Activated T-cell treated with anti-CD3 and anti-CD28 coated beads, Interleukin-2, amount 50 U/mL, for 1 hour (primary cell): ENCODE results near the gene C2orf42.
"Not testable (repeated sequence)": the region's sequence is repeated elsewhere in the genome, so short reads cannot be mapped to it uniquely, and the experiment has no call there.

Source experiments
- DNase-seq: peaks from one replicate; pipeline ENCODE4 v3.0.0-alpha.2; 2020

Gene C2orf42

DNA sequence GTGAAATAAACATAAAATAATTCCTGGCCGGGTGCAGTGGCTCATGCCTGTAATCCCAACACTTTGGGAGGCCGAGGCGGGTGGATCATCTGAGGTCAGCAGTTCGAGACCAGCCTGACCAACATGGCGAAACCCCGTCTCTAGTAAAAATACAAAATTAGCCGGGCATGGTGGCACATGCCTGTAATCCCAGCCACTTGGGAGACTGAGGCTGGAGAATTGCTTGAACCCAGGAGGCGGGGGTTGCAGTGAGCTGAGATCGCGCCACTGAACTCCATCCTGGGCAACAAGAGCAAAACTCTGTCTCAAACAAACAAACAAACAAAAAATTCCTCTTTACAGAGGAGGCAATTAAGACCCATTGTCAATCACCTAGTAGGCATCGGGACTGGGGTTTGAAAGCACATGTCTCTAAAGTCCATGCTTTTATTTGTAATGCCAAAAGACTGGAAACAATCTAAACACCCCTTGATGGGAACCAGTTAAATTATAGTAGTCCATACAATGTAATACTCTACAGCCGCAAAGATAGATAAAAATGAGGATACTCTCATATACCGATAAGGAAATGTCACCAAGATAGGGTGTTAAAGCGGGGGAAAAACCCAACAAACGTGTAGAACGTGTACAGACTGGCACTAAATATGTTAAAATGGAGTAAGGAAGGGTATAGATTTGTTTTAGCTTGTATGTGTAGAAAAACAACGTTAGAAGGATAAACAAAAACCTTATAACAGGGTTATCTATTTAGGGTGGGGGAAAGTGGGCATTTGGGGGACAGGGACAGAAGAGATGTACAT is 59.3 kb downstream of the C2orf42 start:
- DNase-seq = not testable (repeated sequence)

- DNase-seq = no peak
These were observed 62.8 kb downstream of the C2orf42 start for GRCh38 chr2:70128005-70128404.

- no peak for DNase-seq
These were observed 64.4 kb downstream of the C2orf42 start for GRCh38 chr2:70126413-70126812.

DNA sequence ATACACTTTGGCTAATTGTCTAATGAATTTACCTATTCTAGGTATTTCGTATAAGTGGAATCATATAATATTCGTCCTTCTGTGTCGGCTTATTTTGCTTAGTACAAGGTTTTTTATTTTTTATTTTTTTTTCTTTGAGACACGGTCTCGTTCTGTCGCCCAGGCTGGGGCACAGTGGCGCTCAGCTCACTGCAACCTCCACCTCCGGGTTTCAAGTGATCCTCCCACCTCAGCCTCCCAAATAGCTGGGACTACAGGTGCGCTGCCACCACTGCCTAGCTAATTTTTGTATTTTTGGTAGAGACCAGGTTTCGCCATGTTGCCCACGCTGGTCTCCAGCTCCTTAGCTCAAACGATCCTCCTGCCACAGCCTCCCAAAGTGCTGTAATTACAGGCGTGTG is 65.3 kb downstream of the C2orf42 start:
- peak; percentile 35 for DNase-seq

GRCh38 chr2:70124983-70125480 is 65.8 kb downstream of the C2orf42 start:
- DNase-seq = peak; percentile 77

DNA sequence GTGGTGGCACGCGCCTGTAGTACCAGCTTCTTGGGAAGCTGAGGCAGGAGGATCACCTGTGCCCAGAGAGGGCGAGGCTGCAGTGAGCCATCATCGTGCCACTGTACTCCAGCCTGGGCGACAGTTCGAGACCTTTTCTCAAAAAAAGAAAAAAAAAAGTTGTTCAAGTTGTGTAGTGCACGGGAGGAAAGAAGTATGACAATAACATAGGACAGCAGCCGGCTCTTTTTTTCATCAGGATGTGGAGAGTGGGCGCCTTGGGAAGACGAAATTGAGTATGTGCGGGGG is 67.0 kb downstream of the C2orf42 start:
- DNase-seq = no peak

DNA sequence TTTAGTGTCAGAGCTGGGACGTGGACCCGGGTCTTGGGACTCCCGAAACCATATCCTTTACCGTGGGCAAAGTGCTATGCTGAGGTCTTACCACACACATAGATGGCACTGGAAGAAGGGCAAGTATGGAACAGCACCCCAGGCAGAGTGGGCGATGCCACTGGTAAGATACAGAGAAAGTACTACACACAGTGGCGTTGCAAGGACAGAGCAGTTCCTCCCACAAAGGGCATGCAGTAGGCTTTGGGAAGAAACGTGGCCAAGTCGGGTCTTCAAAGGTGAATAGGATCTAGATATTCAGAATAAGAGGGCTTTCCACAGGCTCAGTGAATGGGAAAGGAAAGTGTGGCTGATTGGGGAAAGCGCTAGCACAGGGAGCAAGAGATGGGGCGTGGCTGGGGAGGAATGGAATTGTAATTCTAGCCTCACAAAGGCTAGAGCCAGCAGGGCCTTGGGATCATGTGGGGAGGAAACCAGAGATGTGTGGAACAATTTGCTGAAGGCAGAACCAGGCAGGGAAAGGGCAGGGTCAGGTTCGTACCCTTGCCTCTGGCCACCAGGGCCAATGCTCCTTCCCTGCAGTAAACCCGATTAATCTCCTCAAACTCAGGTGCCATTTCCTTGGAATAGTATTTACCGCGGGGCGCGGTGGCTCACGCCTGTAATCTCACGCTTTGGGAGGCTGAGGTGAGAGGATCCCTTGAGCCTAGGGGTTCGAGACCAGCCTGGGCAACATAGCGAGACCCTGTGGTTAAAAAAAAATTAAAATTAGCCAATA is 67.6 kb downstream of the C2orf42 start:
- DNase-seq = peak; percentile 19

- DNase-seq = no peak
These were observed 68.3 kb downstream of the C2orf42 start for GRCh38 chr2:70122470-70122869.

- DNase-seq = no peak
These were observed 69.0 kb downstream of the C2orf42 start for GRCh38 chr2:70121627-70122372.

- no peak for DNase-seq
These were observed 71.9 kb downstream of the C2orf42 start for GRCh38 chr2:70118798-70119454.

DNA sequence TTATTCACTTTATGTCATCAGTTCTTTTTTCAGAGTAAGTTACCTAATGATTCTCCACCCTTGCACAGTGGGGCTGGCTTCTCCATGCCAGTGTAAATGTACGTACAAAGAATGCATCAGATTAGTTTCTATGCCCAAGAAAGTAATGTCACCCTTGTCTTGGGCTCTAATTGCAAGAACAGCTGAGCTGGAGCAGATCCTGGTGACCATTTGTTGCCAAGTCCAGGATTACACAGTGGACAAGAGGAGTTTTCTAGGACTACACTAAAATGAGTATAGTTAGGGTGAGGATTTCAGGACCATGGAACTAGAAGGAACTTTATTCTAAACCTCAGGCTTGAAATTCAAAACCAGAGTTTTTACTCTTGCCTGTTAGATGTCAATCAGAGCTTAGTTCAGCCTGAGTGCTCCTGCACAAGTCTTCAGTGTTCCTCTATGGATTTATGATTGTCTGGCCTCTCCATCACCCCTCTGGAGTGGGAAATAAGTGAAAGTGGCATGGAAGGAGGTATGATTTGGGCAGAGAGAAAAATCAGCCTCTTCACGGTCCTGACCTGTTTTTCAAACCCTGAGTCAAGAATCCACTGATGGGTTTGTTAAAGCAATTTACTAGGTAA is 73.8 kb downstream of the C2orf42 start:
- no peak for DNase-seq

- no peak for DNase-seq
These were observed 75.0 kb downstream of the C2orf42 start for GRCh38 chr2:70115646-70116442.

- DNase-seq = no peak
These were observed 77.3 kb downstream of the C2orf42 start for GRCh38 chr2:70113359-70114070.

- DNase-seq = no peak
These were observed 78.8 kb downstream of the C2orf42 start for GRCh38 chr2:70111752-70112591.

GRCh38 chr2:70110397-70110796 is 80.4 kb downstream of the C2orf42 start:
- not testable (repeated sequence) for DNase-seq

- not testable (repeated sequence) for DNase-seq
These were observed 84.7 kb downstream of the C2orf42 start for GRCh38 chr2:70106138-70106537.

GRCh38 chr2:70104231-70105111 is 86.3 kb downstream of the C2orf42 start:
- DNase-seq = no peak

- peak; percentile 46 for DNase-seq
These were observed 87.2 kb downstream of the C2orf42 start for GRCh38 chr2:70103531-70104061.
